Activated CD4-positive, CD25-positive, alpha-beta regulatory T cell (primary cell): ENCODE data around the gene ADAMTS7.
"Not testable (repeated sequence)": the region's sequence is repeated elsewhere in the genome, so short reads cannot be mapped to it uniquely, and the experiment has no call there.

Experiments
- DNase-seq, 4 experiments: peaks; one replicate each; lab custom pipeline; 2025; lab: John Stamatoyannopoulos, UW

Gene ADAMTS7

GRCh38 chr15:78782402-78782801 is 28.9 kb downstream of the ADAMTS7 start:
- not testable (repeated sequence) for DNase-seq

- DNase-seq, result not testable (repeated sequence)
These were observed 29.9 kb downstream of the ADAMTS7 start for GRCh38 chr15:78781381-78781780.

DNA sequence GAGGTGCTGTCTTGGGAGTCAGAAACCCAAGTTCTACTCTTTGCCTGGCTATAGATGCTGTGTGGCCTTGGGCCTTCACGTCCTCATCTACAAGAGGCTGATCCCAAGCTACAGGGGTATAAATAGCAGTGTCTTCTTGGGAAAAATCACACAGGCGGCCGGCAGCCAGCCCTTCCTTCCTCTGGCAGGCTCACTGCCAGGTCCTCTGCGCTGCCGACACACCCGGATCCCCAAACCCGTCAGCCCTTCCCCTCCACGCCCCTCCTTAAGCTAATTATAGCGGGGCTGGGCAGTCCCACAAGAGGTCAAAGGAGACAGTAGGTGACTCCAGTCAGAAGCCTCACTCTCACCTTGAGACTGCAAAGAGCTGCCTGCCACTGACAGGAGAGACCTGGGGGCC is 31.3 kb downstream of the ADAMTS7 start:
- not testable (repeated sequence) for DNase-seq

GRCh38 chr15:78779176-78779785 is 32.0 kb downstream of the ADAMTS7 start:
- not testable (repeated sequence) for DNase-seq

- no peak for DNase-seq
These were observed 32.8 kb downstream of the ADAMTS7 start for GRCh38 chr15:78778422-78778821.

DNA sequence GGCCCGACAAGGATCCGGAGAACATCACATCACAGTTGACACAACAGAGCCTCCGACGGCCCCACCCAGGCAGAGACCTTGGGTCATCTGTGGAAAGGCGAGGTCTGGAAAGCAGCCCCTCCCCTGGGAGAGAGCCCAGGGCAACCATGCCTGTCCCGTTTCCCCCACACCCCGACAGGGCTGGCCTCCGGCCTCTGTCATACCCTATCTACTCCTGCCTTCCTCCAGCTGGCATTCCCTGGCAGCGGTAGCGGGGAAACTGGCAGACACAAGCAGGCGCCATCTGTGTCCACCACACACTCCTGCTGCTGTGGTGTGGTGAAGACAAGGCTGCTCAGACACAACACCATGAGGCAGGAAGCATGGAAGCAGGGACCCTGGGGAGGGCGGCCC is 33.3 kb downstream of the ADAMTS7 start:
- not testable (repeated sequence) for DNase-seq

- DNase-seq, result not testable (repeated sequence)
These were observed 33.8 kb downstream of the ADAMTS7 start for GRCh38 chr15:78777290-78777952.

- not testable (repeated sequence) for DNase-seq
These were observed 35.0 kb downstream of the ADAMTS7 start for GRCh38 chr15:78776046-78776925.

DNA sequence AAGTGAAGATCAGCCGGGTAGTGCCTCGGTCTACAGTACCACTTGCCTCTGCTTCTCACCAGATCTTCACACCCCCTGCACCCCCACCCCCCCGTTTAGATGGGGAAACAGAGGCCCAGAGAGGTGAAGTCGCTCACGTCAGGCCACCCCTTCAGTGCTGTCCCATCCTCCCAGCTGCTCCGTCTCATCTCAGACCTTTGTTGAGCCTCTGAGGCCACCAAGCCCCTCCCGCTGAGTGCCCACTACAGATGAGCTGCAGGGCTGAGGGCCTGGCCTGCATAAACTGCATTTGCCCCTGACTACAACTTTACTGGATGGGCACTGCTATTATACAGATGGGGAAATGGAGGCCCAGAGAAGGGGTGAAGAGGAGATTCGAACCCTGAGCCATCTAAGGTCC is 35.8 kb downstream of the ADAMTS7 start:
- DNase-seq, result no peak

- DNase-seq, result not testable (repeated sequence)
These were observed 36.7 kb downstream of the ADAMTS7 start for GRCh38 chr15:78774451-78774990.

DNA sequence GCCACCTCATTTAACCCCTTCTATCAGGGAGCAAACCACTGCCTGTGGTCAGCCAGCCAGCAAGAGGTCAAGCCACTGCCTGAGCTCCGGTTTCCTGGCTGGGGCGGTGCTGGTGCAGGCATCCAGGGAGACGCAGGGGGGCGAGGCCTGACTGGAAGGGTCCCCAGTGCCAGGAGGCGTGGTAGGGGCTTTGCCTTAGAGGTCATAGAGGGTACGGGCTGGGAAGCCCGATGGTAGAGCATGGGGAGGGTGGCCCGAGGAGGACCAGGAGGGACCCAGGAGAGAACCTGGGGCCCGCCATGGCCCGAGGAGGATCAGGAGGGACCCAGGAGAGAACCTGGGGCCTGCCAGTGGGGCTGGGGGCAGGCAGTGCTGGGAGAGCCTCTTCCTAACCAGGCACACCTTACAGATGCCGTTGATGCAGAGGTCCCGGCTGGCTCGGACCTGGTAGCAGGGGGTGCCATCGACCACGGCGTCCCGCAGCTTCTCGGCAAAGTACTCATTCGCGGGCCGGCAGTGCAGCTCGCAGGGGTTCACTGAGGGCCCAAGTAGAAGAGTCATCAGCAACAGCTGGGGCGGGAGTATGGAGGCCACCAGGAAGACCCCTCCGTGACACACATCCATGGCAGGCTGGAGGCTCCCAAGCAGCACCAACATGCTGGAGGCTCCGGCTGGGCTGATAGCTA is 37.4 kb downstream of the ADAMTS7 start:
- not testable (repeated sequence) for DNase-seq

DNA sequence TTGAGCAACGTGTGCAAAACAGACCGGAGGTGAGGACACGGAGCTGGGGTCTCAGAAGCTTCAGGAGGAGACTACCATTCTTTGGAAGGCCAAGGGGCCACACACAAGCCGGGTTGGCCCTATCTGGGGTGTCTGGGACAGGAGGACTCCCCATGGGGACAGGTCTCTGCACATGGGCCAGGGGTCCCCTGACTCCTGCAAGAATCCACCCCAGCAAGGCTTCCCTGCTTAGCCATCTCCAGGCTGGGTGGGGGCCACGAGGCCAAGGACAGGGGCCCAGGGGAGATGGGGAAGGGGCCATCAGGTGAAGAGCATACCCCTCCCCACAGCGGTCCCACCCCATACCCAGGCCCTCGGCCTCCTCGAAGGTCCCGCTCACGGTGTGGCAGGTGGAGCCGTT is 38.5 kb downstream of the ADAMTS7 start:
- DNase-seq, result no peak

- not testable (repeated sequence) for DNase-seq
These were observed 39.7 kb downstream of the ADAMTS7 start for GRCh38 chr15:78771436-78772000.

- not testable (repeated sequence) for DNase-seq
These were observed 40.2 kb downstream of the ADAMTS7 start for GRCh38 chr15:78771020-78771419.

- not testable (repeated sequence) for DNase-seq
These were observed 41.6 kb downstream of the ADAMTS7 start for GRCh38 chr15:78769473-78770225.

DNA sequence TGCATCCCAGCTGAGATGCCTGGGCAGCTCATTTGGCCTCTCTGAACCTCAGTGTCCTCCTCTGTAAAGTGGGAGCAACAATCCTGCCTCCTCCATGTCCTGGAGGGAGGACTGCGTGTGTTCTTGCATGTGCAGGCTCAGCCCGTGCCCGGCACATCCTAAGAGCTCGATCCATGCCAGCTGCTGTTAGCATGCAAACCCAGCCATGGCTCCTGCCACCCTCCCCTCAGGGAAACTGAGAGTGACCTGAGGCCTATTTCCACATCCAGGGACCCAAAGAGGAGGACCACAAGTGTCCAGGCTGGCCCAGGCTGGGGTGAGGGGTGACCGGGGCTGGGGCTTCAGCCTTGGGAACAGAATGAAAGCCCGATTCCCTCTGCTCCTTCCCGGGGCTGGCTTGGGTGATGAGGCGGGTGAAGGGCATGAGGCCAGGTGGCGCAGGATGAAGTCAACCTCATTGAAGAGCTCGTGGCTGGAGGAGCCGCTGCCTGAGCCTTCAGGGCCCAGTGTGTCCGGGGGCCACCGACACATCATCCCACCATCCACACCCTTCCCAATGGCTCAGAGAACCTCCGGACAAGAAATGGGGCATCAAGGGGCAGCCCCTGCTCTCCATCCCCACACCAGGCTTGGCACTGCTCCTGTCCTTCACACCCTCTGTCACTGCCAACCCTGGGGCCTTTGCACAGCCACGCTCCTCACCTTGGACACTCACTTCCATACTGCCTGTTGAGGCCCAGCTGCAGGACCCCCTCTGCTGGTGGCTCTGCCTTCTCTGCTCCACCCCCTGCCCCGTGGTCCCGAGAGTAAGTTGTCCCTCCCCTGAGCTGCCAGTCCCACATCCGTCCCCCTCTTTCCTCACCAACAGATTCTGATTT is 42.5 kb downstream of the ADAMTS7 start:
- DNase-seq, result no peak

DNA sequence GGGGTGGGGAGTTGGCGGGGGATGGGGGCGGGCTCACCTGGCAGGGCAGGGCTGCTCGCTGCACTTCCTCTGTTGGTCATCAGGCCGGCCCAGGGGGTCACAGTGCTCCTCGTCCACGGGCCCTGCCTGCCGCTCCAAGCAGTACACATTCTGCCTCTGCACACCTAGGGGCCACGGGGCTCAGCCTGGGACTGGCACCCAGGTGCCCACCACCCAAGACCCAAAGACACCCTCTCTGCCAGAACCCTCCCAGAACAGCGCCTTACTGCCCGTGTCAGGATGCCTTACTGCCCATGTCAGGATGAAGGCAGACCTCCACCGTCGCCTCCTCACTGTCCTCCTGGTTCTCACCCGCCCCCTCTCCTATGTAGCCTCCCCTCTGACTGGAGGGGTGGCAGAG is 43.2 kb downstream of the ADAMTS7 start:
- DNase-seq, result no peak

DNA sequence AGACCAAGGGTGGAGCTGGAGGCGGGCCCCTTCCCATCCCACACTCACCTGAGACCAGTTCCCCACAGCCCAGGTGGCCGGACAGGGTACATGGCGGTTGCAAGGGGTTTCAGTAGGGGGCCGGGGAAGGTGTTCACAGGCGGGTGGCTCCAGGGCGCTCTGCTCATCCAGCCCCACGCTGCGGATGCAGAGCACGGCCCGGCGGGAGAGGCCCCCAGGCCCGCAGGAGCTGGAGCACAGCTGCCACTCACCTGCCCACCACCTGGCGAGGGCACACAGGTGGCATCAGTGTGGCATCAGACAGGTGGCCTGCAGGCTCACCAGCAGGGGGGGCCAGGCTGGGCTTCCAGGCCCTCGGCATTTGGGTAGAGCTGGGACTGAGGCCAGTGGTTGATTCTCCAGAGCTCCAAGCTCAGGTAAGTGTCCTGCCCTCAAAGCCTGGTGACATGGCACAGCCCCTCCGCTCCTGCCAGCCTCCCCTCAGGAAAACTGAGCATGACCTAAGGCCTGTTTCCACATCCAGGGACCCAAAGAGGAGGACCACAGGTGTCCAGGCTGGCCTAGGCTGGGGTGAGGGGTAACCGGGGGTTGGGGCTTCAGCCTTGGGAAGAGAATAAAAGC is 43.8 kb downstream of the ADAMTS7 start:
- no peak for DNase-seq

- not testable (repeated sequence) for DNase-seq
These were observed 44.6 kb downstream of the ADAMTS7 start for GRCh38 chr15:78766641-78767071.
